Upper lobe of left lung (tissue), 4 donors: ENCODE results near the gene AGTPBP1.

ENCODE experiments used
- CTCF ChIP-seq, 6 experiments: fragments of 450-650 bp in 4 of 6; fragments of 200-600 bp in 2 of 6; sonication (generic) in 2 of 6; IDR thresholded peaks; one replicate each; pipeline ENCODE4 v1.5.1; 2016 to 2019; ENCODE audit warnings: antibody characterized with exemption in 6 of 6
- POLR2A ChIP-seq, 4 donors: fragments of 450-650 bp; IDR thresholded peaks; one replicate each; pipeline ENCODE4 v1.5.1; 2016 to 2017; ENCODE audit warnings: antibody characterized with exemption in 4 of 4, mild to moderate bottlenecking in 2 of 4

- TF ChIP-seq CTCF (IDR thresholded peaks at IDR 0.05) (no peak), POLR2A (IDR thresholded peaks at IDR 0.05) (no peak)
Measured at GRCh38 chr9:85726737-85727136, 15.0 kb downstream of the AGTPBP1 start.
